Measurements from ENCODE around the gene PCYT2. TPM values are rescaled to one million over a fixed set of nuclear protein-coding genes. Genes with fewer than 3 reads are reported as not detected.

The PCYT2 gene
- total RNA-seq, 1 experiment from 2014 or later = 31.4 TPM

DNA sequence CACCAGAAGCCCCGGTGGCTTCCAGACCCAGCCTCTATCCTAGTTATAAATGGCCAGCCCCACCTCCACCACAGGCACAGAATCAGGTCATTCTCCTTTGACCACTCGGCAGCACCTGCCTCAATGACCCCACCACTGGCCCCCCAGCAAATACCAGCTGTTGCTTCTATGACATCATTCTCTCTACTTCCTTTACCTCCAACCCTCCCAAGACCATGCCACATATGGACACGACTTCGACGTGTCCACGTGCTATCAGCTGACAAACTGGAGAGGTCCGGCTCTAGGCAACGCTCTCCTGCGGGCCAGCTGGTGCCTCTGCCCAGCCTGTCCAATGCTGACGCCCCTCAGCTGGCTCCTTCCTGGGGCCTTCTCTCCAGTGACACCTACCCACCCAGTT, 25.7 kb downstream of the PCYT2 start:
- ChIA-PET CTCF (interaction anchor here (2.7 kb wide), 1 partner anchor 16 kb away, joined by 10 read pairs; no protein-coding TSS in a partner anchor), POLR2A (no interaction called here)
- Mint-ChIP-seq H3K4me3 (no peak overlapping the region), H3K9me3 (no peaks in the 10 kb centered on the region), H3K27ac (no peak overlapping the region; the same call in 1 of the 2 replicates), H3K27me3 (ENCODE audit: low read depth) (no peaks in the 10 kb centered on the region), H3K36me3 (peaks cover 61% of the 10 kb centered on the region), H3K4me1 (peaks cover 11% of the 10 kb centered on the region)
- ATAC-seq (no peak; the same call in 1 of the 2 replicates), DNase-seq (ENCODE audit: low spot score) (no peak)
- TF ChIP-seq, protein P1, sequence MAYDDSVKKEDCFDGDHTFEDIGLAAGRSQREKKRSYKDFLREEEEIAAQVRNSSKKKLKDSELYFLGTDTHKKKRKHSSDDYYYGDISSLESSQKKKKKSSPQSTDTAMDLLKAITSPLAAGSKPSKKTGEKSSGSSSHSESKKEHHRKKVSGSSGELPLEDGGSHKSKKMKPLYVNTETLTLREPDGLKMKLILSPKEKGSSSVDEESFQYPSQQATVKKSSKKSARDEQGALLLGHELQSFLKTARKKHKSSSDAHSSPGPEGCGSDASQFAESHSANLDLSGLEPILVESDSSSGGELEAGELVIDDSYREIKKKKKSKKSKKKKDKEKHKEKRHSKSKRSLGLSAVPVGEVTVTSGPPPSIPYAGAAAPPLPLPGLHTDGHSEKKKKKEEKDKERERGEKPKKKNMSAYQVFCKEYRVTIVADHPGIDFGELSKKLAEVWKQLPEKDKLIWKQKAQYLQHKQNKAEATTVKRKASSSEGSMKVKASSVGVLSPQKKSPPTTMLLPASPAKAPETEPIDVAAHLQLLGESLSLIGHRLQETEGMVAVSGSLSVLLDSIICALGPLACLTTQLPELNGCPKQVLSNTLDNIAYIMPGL (CRISPR knock-in tag; IDR thresholded peaks at IDR 0.05) = no peak
- no peak for TF ChIP-seq SOX15 (CRISPR knock-in tag; IDR thresholded peaks at IDR 0.05)
- TF ChIP-seq, protein P2, sequence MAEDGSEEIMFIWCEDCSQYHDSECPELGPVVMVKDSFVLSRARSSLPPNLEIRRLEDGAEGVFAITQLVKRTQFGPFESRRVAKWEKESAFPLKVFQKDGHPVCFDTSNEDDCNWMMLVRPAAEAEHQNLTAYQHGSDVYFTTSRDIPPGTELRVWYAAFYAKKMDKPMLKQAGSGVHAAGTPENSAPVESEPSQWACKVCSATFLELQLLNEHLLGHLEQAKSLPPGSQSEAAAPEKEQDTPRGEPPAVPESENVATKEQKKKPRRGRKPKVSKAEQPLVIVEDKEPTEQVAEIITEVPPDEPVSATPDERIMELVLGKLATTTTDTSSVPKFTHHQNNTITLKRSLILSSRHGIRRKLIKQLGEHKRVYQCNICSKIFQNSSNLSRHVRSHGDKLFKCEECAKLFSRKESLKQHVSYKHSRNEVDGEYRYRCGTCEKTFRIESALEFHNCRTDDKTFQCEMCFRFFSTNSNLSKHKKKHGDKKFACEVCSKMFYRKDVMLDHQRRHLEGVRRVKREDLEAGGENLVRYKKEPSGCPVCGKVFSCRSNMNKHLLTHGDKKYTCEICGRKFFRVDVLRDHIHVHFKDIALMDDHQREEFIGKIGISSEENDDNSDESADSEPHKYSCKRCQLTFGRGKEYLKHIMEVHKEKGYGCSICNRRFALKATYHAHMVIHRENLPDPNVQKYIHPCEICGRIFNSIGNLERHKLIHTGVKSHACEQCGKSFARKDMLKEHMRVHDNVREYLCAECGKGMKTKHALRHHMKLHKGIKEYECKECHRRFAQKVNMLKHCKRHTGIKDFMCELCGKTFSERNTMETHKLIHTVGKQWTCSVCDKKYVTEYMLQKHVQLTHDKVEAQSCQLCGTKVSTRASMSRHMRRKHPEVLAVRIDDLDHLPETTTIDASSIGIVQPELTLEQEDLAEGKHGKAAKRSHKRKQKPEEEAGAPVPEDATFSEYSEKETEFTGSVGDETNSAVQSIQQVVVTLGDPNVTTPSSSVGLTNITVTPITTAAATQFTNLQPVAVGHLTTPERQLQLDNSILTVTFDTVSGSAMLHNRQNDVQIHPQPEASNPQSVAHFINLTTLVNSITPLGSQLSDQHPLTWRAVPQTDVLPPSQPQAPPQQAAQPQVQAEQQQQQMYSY (CRISPR knock-in tag; IDR thresholded peaks at IDR 0.05) = no peak

DNA sequence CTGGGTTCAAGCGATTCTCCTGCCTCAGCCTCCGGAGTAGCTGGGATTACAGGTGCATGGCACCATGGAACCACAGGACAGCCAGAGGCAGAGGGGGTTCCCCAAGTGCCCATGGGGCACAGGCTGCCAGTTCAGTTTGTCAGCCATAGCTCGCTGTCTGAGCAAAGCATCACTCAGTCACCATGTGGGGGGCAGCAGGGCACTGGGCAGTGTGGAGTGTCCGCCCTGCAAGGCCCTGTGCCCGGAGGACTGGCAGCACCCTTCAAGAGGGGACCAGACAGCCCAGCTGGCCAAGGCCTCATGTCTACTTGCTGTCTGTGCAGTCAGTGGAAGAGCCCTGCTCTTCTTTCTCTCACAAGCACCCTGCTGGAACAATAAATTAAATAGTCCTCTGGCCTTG, 26.2 kb downstream of the PCYT2 start:
- POLR2A ChIA-PET = no interaction called here
- Mint-ChIP-seq H3K27me3 (ENCODE audit: low read depth) (no peaks in the 10 kb centered on the region), H3K36me3 (peaks cover 56% of the 10 kb centered on the region), H3K4me3 (no peak overlapping the region), H3K9me3 (no peaks in the 10 kb centered on the region), H3K4me1 (peaks cover 6% of the 10 kb centered on the region), H3K27ac (no peak overlapping the region)
- no peak for ATAC-seq
- CTCF ChIA-PET = interaction anchor here (0.5 to 2.7 kb wide), 3 partner anchors 15 to 364 kb away, joined by 3 to 10 read pairs (median 3); no protein-coding TSS in a partner anchor
- no peak for DNase-seq (ENCODE audit: low spot score)
- TF ChIP-seq, protein P3, sequence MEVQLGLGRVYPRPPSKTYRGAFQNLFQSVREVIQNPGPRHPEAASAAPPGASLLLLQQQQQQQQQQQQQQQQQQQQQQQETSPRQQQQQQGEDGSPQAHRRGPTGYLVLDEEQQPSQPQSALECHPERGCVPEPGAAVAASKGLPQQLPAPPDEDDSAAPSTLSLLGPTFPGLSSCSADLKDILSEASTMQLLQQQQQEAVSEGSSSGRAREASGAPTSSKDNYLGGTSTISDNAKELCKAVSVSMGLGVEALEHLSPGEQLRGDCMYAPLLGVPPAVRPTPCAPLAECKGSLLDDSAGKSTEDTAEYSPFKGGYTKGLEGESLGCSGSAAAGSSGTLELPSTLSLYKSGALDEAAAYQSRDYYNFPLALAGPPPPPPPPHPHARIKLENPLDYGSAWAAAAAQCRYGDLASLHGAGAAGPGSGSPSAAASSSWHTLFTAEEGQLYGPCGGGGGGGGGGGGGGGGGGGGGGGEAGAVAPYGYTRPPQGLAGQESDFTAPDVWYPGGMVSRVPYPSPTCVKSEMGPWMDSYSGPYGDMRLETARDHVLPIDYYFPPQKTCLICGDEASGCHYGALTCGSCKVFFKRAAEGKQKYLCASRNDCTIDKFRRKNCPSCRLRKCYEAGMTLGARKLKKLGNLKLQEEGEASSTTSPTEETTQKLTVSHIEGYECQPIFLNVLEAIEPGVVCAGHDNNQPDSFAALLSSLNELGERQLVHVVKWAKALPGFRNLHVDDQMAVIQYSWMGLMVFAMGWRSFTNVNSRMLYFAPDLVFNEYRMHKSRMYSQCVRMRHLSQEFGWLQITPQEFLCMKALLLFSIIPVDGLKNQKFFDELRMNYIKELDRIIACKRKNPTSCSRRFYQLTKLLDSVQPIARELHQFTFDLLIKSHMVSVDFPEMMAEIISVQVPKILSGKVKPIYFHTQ (CRISPR knock-in tag; IDR thresholded peaks at IDR 0.05) = no peak
- TF ChIP-seq NR3C1 (CRISPR knock-in tag; conservative IDR thresholded peaks at IDR 0.05; ENCODE audit: low read depth) = no peak
- TF ChIP-seq, protein P4, sequence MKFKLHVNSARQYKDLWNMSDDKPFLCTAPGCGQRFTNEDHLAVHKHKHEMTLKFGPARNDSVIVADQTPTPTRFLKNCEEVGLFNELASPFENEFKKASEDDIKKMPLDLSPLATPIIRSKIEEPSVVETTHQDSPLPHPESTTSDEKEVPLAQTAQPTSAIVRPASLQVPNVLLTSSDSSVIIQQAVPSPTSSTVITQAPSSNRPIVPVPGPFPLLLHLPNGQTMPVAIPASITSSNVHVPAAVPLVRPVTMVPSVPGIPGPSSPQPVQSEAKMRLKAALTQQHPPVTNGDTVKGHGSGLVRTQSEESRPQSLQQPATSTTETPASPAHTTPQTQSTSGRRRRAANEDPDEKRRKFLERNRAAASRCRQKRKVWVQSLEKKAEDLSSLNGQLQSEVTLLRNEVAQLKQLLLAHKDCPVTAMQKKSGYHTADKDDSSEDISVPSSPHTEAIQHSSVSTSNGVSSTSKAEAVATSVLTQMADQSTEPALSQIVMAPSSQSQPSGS (CRISPR knock-in tag; IDR thresholded peaks at IDR 0.05; ENCODE audit: borderline replicate concordance, low read depth) = no peak
- no peak for TF ChIP-seq OVOL2 (CRISPR knock-in tag; IDR thresholded peaks at IDR 0.05; ENCODE audit: borderline replicate concordance)
- TF ChIP-seq, protein P5, sequence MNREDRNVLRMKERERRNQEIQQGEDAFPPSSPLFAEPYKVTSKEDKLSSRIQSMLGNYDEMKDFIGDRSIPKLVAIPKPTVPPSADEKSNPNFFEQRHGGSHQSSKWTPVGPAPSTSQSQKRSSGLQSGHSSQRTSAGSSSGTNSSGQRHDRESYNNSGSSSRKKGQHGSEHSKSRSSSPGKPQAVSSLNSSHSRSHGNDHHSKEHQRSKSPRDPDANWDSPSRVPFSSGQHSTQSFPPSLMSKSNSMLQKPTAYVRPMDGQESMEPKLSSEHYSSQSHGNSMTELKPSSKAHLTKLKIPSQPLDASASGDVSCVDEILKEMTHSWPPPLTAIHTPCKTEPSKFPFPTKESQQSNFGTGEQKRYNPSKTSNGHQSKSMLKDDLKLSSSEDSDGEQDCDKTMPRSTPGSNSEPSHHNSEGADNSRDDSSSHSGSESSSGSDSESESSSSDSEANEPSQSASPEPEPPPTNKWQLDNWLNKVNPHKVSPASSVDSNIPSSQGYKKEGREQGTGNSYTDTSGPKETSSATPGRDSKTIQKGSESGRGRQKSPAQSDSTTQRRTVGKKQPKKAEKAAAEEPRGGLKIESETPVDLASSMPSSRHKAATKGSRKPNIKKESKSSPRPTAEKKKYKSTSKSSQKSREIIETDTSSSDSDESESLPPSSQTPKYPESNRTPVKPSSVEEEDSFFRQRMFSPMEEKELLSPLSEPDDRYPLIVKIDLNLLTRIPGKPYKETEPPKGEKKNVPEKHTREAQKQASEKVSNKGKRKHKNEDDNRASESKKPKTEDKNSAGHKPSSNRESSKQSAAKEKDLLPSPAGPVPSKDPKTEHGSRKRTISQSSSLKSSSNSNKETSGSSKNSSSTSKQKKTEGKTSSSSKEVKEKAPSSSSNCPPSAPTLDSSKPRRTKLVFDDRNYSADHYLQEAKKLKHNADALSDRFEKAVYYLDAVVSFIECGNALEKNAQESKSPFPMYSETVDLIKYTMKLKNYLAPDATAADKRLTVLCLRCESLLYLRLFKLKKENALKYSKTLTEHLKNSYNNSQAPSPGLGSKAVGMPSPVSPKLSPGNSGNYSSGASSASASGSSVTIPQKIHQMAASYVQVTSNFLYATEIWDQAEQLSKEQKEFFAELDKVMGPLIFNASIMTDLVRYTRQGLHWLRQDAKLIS (CRISPR knock-in tag; IDR thresholded peaks at IDR 0.05; ENCODE audit: borderline replicate concordance) = no peak
- no peak for TF ChIP-seq TEAD4 (CRISPR knock-in tag; IDR thresholded peaks at IDR 0.05)
- TF ChIP-seq, protein P6, sequence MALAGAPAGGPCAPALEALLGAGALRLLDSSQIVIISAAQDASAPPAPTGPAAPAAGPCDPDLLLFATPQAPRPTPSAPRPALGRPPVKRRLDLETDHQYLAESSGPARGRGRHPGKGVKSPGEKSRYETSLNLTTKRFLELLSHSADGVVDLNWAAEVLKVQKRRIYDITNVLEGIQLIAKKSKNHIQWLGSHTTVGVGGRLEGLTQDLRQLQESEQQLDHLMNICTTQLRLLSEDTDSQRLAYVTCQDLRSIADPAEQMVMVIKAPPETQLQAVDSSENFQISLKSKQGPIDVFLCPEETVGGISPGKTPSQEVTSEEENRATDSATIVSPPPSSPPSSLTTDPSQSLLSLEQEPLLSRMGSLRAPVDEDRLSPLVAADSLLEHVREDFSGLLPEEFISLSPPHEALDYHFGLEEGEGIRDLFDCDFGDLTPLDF (CRISPR knock-in tag; IDR thresholded peaks at IDR 0.05) = no peak
- no peak for TF ChIP-seq SOX15 (CRISPR knock-in tag; IDR thresholded peaks at IDR 0.05)
- TF ChIP-seq, protein P7, sequence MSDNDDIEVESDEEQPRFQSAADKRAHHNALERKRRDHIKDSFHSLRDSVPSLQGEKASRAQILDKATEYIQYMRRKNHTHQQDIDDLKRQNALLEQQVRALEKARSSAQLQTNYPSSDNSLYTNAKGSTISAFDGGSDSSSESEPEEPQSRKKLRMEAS (CRISPR knock-in tag; IDR thresholded peaks at IDR 0.05) = no peak
- TF ChIP-seq GRHL2 (CRISPR knock-in tag; IDR thresholded peaks at IDR 0.05; ENCODE audit: insufficient replicate concordance, severe bottlenecking) = no peak
- TF ChIP-seq, protein P8, sequence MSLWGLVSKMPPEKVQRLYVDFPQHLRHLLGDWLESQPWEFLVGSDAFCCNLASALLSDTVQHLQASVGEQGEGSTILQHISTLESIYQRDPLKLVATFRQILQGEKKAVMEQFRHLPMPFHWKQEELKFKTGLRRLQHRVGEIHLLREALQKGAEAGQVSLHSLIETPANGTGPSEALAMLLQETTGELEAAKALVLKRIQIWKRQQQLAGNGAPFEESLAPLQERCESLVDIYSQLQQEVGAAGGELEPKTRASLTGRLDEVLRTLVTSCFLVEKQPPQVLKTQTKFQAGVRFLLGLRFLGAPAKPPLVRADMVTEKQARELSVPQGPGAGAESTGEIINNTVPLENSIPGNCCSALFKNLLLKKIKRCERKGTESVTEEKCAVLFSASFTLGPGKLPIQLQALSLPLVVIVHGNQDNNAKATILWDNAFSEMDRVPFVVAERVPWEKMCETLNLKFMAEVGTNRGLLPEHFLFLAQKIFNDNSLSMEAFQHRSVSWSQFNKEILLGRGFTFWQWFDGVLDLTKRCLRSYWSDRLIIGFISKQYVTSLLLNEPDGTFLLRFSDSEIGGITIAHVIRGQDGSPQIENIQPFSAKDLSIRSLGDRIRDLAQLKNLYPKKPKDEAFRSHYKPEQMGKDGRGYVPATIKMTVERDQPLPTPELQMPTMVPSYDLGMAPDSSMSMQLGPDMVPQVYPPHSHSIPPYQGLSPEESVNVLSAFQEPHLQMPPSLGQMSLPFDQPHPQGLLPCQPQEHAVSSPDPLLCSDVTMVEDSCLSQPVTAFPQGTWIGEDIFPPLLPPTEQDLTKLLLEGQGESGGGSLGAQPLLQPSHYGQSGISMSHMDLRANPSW (CRISPR knock-in tag; conservative IDR thresholded peaks at IDR 0.05; ENCODE audit: low read depth) = no peak
- TF ChIP-seq, protein P9, sequence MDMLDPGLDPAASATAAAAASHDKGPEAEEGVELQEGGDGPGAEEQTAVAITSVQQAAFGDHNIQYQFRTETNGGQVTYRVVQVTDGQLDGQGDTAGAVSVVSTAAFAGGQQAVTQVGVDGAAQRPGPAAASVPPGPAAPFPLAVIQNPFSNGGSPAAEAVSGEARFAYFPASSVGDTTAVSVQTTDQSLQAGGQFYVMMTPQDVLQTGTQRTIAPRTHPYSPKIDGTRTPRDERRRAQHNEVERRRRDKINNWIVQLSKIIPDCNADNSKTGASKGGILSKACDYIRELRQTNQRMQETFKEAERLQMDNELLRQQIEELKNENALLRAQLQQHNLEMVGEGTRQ (CRISPR knock-in tag; IDR thresholded peaks at IDR 0.05) = no peak
